ENCODE results near the gene PAPSS2. TPM values are rescaled to one million over a fixed set of nuclear protein-coding genes. Genes with fewer than 3 reads are reported as not detected.

PAPSS2 gene
- total RNA-seq, 1 experiment from 2014 or later, result 24.5 TPM

DNA sequence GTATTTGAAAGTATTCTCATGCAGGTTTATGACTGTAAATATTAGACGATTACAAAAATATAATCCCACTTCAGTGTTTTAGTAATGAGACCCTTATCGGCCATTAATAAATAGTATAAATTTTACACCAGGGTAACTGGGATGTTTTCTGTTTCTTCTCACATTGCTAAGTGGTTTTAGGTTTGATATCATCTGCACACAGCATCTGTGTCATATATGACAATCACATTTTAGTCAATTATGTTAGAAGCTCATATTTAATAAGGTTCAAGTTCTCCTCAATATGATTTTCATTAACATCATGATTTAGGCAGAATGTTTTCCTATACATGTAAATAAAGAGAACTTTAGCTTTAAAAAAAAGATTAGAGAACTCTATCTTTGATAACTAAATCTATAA lies 91.6 kb downstream of the PAPSS2 start:
- H2BK15ac ChIP-seq (ENCODE audit: low read depth, low read length), result no peak overlapping the region
- Mint-ChIP-seq H3K4me3 (no peak overlapping the region), H3K36me3 (ENCODE audit: insufficient read depth in 1 of 3, low read depth in 3 of 3) (peaks cover 3 to 23% (median 17%) of the 10 kb centered on the region in 3 experiments; a peak in 6 of 7 replicates), H3K27me3 (ENCODE audit: low read depth) (no peaks in the 10 kb centered on the region), H3K27ac (no peak overlapping the region), H3K9me3 (no peaks in the 10 kb centered on the region), H3K4me1 (peaks cover 27 to 32% of the 10 kb centered on the region in 2 experiments)
- H2BK12ac ChIP-seq (ENCODE audit: insufficient read length, low read depth, low read length), result no peak overlapping the region
- no peak overlapping the region for H4K91ac ChIP-seq (ENCODE audit: insufficient read length, low read depth, low read length)
- H4K8ac ChIP-seq (replicated peaks; ENCODE audit: insufficient read length, low read depth, low read length), result no peak overlapping the region
- no peaks in the 10 kb centered on the region for H3K79me1 ChIP-seq (ENCODE audit: insufficient read depth, low read depth, low read length, poor library complexity, severe bottlenecking)
- no peaks in the 10 kb centered on the region for H3K27me3 ChIP-seq (ENCODE audit: insufficient read depth, low read length)
- no peaks in the 10 kb centered on the region for H4K20me1 ChIP-seq (ENCODE audit: control insufficient read depth, insufficient read depth, insufficient read length)
- H3K27ac ChIP-seq (ENCODE audit: insufficient read length, low read depth, low read length), result no peak overlapping the region
- DNase-seq, result no peak
- no peak overlapping the region for H2AFZ ChIP-seq (ENCODE audit: low read length)
- H3K79me2 ChIP-seq (ENCODE audit: insufficient read depth, low read length), result no peaks in the 10 kb centered on the region
- H3K14ac ChIP-seq (ENCODE audit: insufficient read depth, low read length), result no peak overlapping the region
- H2BK120ac ChIP-seq (ENCODE audit: low read depth, low read length, poor library complexity, severe bottlenecking), result no peak overlapping the region
- no peak overlapping the region for H2AK5ac ChIP-seq (ENCODE audit: insufficient read length, low read length)
- H3K9me3 ChIP-seq (ENCODE audit: control insufficient read depth, low read depth, low read length), result no peaks in the 10 kb centered on the region
- no peak overlapping the region for H3K9ac ChIP-seq (ENCODE audit: extremely low read depth, insufficient read length, low read length)
- H3K4me2 ChIP-seq (ENCODE audit: insufficient read depth, insufficient read length, low read length), result no peak overlapping the region
- no peak overlapping the region for H3K23ac ChIP-seq (ENCODE audit: insufficient read length, low read depth, low read length)
- no peak overlapping the region for H2BK5ac ChIP-seq (ENCODE audit: insufficient read length, low read length)
- no peaks in the 10 kb centered on the region for H3K23me2 ChIP-seq (ENCODE audit: insufficient read length, low read depth, low read length, poor library complexity, severe bottlenecking)
- H4K5ac ChIP-seq (ENCODE audit: insufficient read length, low read depth, low read length), result no peak overlapping the region
- H3K4ac ChIP-seq (ENCODE audit: low read depth, low read length), result no peak overlapping the region
- TF ChIP-seq, protein P1, sequence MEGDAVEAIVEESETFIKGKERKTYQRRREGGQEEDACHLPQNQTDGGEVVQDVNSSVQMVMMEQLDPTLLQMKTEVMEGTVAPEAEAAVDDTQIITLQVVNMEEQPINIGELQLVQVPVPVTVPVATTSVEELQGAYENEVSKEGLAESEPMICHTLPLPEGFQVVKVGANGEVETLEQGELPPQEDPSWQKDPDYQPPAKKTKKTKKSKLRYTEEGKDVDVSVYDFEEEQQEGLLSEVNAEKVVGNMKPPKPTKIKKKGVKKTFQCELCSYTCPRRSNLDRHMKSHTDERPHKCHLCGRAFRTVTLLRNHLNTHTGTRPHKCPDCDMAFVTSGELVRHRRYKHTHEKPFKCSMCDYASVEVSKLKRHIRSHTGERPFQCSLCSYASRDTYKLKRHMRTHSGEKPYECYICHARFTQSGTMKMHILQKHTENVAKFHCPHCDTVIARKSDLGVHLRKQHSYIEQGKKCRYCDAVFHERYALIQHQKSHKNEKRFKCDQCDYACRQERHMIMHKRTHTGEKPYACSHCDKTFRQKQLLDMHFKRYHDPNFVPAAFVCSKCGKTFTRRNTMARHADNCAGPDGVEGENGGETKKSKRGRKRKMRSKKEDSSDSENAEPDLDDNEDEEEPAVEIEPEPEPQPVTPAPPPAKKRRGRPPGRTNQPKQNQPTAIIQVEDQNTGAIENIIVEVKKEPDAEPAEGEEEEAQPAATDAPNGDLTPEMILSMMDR (conservative IDR thresholded peaks at IDR 0.05), result no peak
- H3K18ac ChIP-seq (ENCODE audit: insufficient read length, low read depth, low read length), result no peak overlapping the region
- no peaks in the 10 kb centered on the region for H3K4me1 ChIP-seq (ENCODE audit: insufficient read depth, low read length)
- no CpG with 5 or more reads among the region's 2 CpGs for WGBS (ENCODE audit: extremely low coverage, insufficient read length, low lambda C conversion rate)
- H3K56ac ChIP-seq (ENCODE audit: insufficient read length, low read depth, low read length), result no peak overlapping the region
- H2BK20ac ChIP-seq (ENCODE audit: low read depth, low read length, poor library complexity, severe bottlenecking), result no peak overlapping the region
- no peak overlapping the region for H3T11ph ChIP-seq (ENCODE audit: low read length)

Measured in H9 (cell line).